PC-3 (cell line): ENCODE data around the gene NIM1K. TPM values are rescaled to one million over a fixed set of nuclear protein-coding genes. Genes with fewer than 3 reads are reported as not detected.

Source experiments
- ATAC-seq: fragments of 200-7000 bp; cut with Tn5 transposase; 2 replicates; pipeline ENCODE4 v1.9.1; 2020; ENCODE audit warnings: mild to moderate bottlenecking, moderate library complexity
- BruUV-seq: library from RNA; stranded (reverse); fragments of 400-500 nt; replicated peaks from 2 replicates; lab custom pipeline; 2021; lab: Mats Ljungman, UMichigan
- CTCF ChIA-PET: fragments of 300-600 bp; sonication (Branson Sonifier 250); formaldehyde crosslinking; loops from one replicate; lab custom pipeline; 2022; ENCODE audit warnings: antibody characterized with exemption; lab: Charles Lee
- POLR2A ChIA-PET: fragments of 300-600 bp; sonication (Branson Sonifier 250); formaldehyde crosslinking; loops from one replicate; lab custom pipeline; 2022; ENCODE audit warnings: antibody characterized with exemption; ENCODE audit not compliant: unreplicated experiment; lab: Charles Lee
- DNase-seq: peaks from one replicate; pipeline ENCODE4 v3.0.0-alpha.2; 2015
- H2AFZ ChIP-seq: fragments of 300-600 bp; sonication (generic); 2 replicates; pipeline ENCODE4 v1.6.0; 2016; ENCODE audit warnings: antibody characterized with exemption, low read length
- H3F3A ChIP-seq: fragments of 300-600 bp; sonication (generic); one replicate; pipeline ENCODE4 v1.6.0; 2017; ENCODE audit warnings: antibody characterized with exemption, low read length, control low read depth, mild to moderate bottlenecking; ENCODE audit not compliant: unreplicated experiment
- H3K27ac ChIP-seq: fragments of 300-600 bp; sonication (generic); 2 replicates; pipeline ENCODE4 v1.5.1; 2016; ENCODE audit warnings: mild to moderate bottlenecking, low read length
- H3K27me3 ChIP-seq: fragments of 300-600 bp; sonication (generic); 2 replicates; pipeline ENCODE4 v1.6.1; 2016; ENCODE audit warnings: low read length, mixed read lengths
- H3K36me3 ChIP-seq: fragments of 300-600 bp; sonication (generic); 2 replicates; pipeline ENCODE4 v1.6.1; 2016; ENCODE audit warnings: low read depth, mixed run types, low read length, mixed read lengths
- H3K4me1 ChIP-seq: fragments of 300-600 bp; sonication (generic); 2 replicates; pipeline ENCODE4 v1.5.1; 2016; ENCODE audit warnings: low read length; ENCODE audit not compliant: insufficient read depth
- H3K4me2 ChIP-seq: fragments of 300-600 bp; sonication (generic); 2 replicates; pipeline ENCODE4 v1.6.0; 2016; ENCODE audit warnings: low read length
- H3K4me3 ChIP-seq: fragments of 300-600 bp; sonication (generic); 2 replicates; pipeline ENCODE4 v1.5.1; 2016; ENCODE audit warnings: mild to moderate bottlenecking, low read length, mixed read lengths
- H3K79me2 ChIP-seq: fragments of 300-600 bp; sonication (generic); 2 replicates; pipeline ENCODE4 v1.6.1; 2017; ENCODE audit warnings: low read length, mixed read lengths
- H3K9ac ChIP-seq: fragments of 300-600 bp; sonication (generic); 2 replicates; pipeline ENCODE4 v1.6.0; 2016; ENCODE audit warnings: mild to moderate bottlenecking, low read length
- H3K9me2 ChIP-seq: fragments of 300-600 bp; sonication (generic); replicated peaks from 2 replicates; pipeline ENCODE4 v1.6.1; 2016; ENCODE audit warnings: mixed run types, low read length, mixed read lengths
- H3K9me3 ChIP-seq: fragments of 300-600 bp; sonication (generic); 2 replicates; pipeline ENCODE4 v1.6.1; 2016; ENCODE audit warnings: low read length, mixed read lengths
- H4K20me1 ChIP-seq: fragments of 300-600 bp; sonication (generic); 2 replicates; pipeline ENCODE4 v1.6.1; 2016; ENCODE audit warnings: low read length, mixed read lengths
- CTCF ChIP-seq: fragments of 300-600 bp; sonication (generic); conservative IDR thresholded peaks from 2 replicates; pipeline ENCODE4 v1.5.1; 2017; ENCODE audit warnings: antibody characterized with exemption, low read depth, mild to moderate bottlenecking, low read length
- EZH2 ChIP-seq: fragments of 300-600 bp; sonication (generic); IDR thresholded peaks from one replicate; pipeline ENCODE4 v1.6.1; 2017; ENCODE audit warnings: antibody characterized with exemption, mild to moderate bottlenecking, low read length; ENCODE audit not compliant: unreplicated experiment
- EZH2phosphoT487 ChIP-seq: fragments of 300-600 bp; sonication (generic); IDR thresholded peaks from 2 replicates; pipeline ENCODE4 v1.6.1; 2018; ENCODE audit warnings: mild to moderate bottlenecking, antibody characterized with exemption, low read length, borderline replicate concordance
- intact Hi-C: fragments of 100-400 bp; cut with micrococcal nuclease; formaldehyde crosslinking; loops from 2 replicates; pipeline ENCODE4 v1.9.0; 2023
- total RNA-seq: library from RNA; depleted of rRNA; stranded (reverse); fragments of >200 nt; gene quantifications from 2 replicates; pipeline ENCODE4 v1.2.3, GENCODE V29; 2014

The NIM1K gene
- total RNA-seq, 1 experiment from 2014 or later: 0.26 TPM

- Histone ChIP-seq H3F3A (no peaks in the 10 kb centered on the region), H4K20me1 (peaks cover 22% of the 10 kb centered on the region), H2AFZ (no peak overlapping the region), H3K9me2 (no peaks in the 10 kb centered on the region), H3K9me3 (no peaks in the 10 kb centered on the region), H3K27me3 (no peaks in the 10 kb centered on the region), H3K9ac (no peak overlapping the region), H3K36me3 (peaks cover 63% of the 10 kb centered on the region), H3K27ac (no peak overlapping the region), H3K4me1 (peaks cover 6% of the 10 kb centered on the region), H3K79me2 (peaks cover 62% of the 10 kb centered on the region), H3K4me2 (no peak overlapping the region), H3K4me3 (no peak overlapping the region)
- POLR2A ChIA-PET: no interaction called here
- CTCF ChIA-PET: no interaction called here
- TF ChIP-seq EZH2phosphoT487: no peak
- no peak for TF ChIP-seq CTCF
- TF ChIP-seq EZH2: no peak
- intact Hi-C loops: no loop called here
- DNase-seq (no peak), ATAC-seq (no peak)
- no TSS peak for BruUV-seq
These were observed 108.1 kb downstream of the NIM1K start for GRCh38 chr5:43300112-43300511.

- Histone ChIP-seq H3F3A (no peaks in the 10 kb centered on the region), H3K4me2 (no peak overlapping the region), H4K20me1 (peaks cover 30% of the 10 kb centered on the region), H2AFZ (no peak overlapping the region), H3K4me3 (no peak overlapping the region), H3K36me3 (peaks cover 47% of the 10 kb centered on the region), H3K79me2 (peaks cover 75% of the 10 kb centered on the region), H3K9me2 (no peaks in the 10 kb centered on the region), H3K9ac (no peak overlapping the region), H3K27ac (no peak overlapping the region), H3K27me3 (no peaks in the 10 kb centered on the region), H3K9me3 (no peaks in the 10 kb centered on the region), H3K4me1 (no peaks in the 10 kb centered on the region)
- TF ChIP-seq EZH2phosphoT487 (no peak), EZH2 (no peak), CTCF (no peak)
- intact Hi-C loops: no loop called here
- CTCF ChIA-PET: no interaction called here
- DNase-seq: no peak
- no peak for ATAC-seq
- no TSS peak for BruUV-seq
- POLR2A ChIA-PET: no interaction called here
These were observed 109.6 kb downstream of the NIM1K start for GRCh38 chr5:43301653-43302091.

- H3K27me3 ChIP-seq: no peaks in the 10 kb centered on the region
- no peak overlapping the region for H3K27ac ChIP-seq
- H3K9me2 ChIP-seq: no peaks in the 10 kb centered on the region
- no peak overlapping the region for H2AFZ ChIP-seq
- H3K4me1 ChIP-seq: no peaks in the 10 kb centered on the region
- peaks cover 80% of the 10 kb centered on the region for H3K79me2 ChIP-seq
- CTCF ChIA-PET: no interaction called here
- BruUV-seq: no TSS peak
- H3K4me2 ChIP-seq: no peak overlapping the region
- H3K9ac ChIP-seq: no peak overlapping the region
- H3K9me3 ChIP-seq: no peaks in the 10 kb centered on the region
- H4K20me1 ChIP-seq: peaks cover 30% of the 10 kb centered on the region
- POLR2A ChIA-PET: no interaction called here
- ATAC-seq: no peak
- intact Hi-C loops: no loop called here
- no peak overlapping the region for H3K4me3 ChIP-seq
- H3F3A ChIP-seq: no peaks in the 10 kb centered on the region
- peaks cover 40% of the 10 kb centered on the region for H3K36me3 ChIP-seq
- TF ChIP-seq CTCF (no peak), EZH2 (no peak), EZH2phosphoT487 (no peak)
- DNase-seq: no peak
These were observed 110.5 kb downstream of the NIM1K start for GRCh38 chr5:43302481-43302880.
